ENCODE data around the gene GOLGA6A.

- TF ChIP-seq CTCF (tag by site-specific recombination; IDR thresholded peaks at IDR 0.05), result no peak
- TF ChIP-seq, protein P1, sequence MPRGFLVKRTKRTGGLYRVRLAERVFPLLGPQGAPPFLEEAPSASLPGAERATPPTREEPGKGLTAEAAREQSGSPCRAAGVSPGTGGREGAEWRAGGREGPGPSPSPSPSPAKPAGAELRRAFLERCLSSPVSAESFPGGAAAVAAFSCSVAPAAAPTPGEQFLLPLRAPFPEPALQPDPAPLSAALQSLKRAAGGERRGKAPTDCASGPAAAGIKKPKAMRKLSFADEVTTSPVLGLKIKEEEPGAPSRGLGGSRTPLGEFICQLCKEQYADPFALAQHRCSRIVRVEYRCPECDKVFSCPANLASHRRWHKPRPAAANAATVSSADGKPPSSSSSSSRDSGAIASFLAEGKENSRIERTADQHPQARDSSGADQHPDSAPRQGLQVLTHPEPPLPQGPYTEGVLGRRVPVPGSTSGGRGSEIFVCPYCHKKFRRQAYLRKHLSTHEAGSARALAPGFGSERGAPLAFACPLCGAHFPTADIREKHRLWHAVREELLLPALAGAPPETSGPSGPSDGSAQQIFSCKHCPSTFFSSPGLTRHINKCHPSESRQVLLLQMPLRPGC (tag by site-specific recombination; IDR thresholded peaks at IDR 0.05), result no peak
- no peak for TF ChIP-seq ZBTB11 (tag by site-specific recombination; conservative IDR thresholded peaks at IDR 0.05; ENCODE audit: low read depth)
- no peak for TF ChIP-seq ZNF138 (tag by site-specific recombination; IDR thresholded peaks at IDR 0.05; ENCODE audit: borderline replicate concordance)
- TF ChIP-seq ZNF362 (tag by site-specific recombination; IDR thresholded peaks at IDR 0.05), result no peak
- TF ChIP-seq ZNF600 (tag by site-specific recombination; IDR thresholded peaks at IDR 0.05), result no peak
- no peak for TF ChIP-seq ZFHX2 (tag by site-specific recombination; conservative IDR thresholded peaks at IDR 0.05)
- no peak for TF ChIP-seq OSR2 (tag by site-specific recombination; IDR thresholded peaks at IDR 0.05)
- TF ChIP-seq ZNF529 (tag by site-specific recombination; IDR thresholded peaks at IDR 0.05; ENCODE audit: insufficient replicate concordance), result no peak
- TF ChIP-seq ZNF629 (tag by site-specific recombination; IDR thresholded peaks at IDR 0.05), result no peak
- no peak for TF ChIP-seq KLF9 (tag by site-specific recombination; IDR thresholded peaks at IDR 0.05; ENCODE audit: low read depth)
- TF ChIP-seq ZNF76 (tag by site-specific recombination; IDR thresholded peaks at IDR 0.05; ENCODE audit: borderline replicate concordance, low read depth), result no peak
These were observed 49.5 kb downstream of the GOLGA6A start for GRCh38 chr15:74032606-74033561.

Data from HEK293 (cell line).